ENCODE data around the gene MAP3K15.

The MAP3K15 gene

GRCh38 chrX:19389227-19389845, 126.0 kb downstream of the MAP3K15 start:
- DNase-seq (ENCODE audit: low read depth in 2 of 2): no peak

DNA sequence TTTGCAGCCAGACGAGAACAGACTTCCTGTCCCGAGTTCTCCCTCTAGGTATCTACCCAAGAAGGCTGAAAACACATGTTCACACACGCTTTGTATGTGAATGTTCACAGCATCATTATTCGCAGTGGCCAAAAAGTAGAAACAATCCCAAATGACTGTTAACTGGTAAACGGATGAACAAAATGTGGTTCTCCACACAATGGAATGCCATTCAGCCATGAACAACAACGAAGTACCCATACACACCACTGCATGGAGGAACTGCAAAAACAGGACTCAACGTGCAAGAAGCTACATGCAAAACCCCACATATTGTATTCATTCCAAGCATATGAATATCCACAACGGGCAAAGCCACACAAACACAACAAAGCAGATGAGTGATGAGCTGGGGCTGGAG, 126.6 kb downstream of the MAP3K15 start:
- no peak for DNase-seq (ENCODE audit: low read depth in 2 of 2)

- no peak for DNase-seq (ENCODE audit: low read depth in 2 of 2)
Measured at GRCh38 chrX:19388064-19388679, 127.1 kb downstream of the MAP3K15 start.

- DNase-seq (ENCODE audit: low read depth in 2 of 2): no peak
Measured at GRCh38 chrX:19386679-19387078, 128.6 kb downstream of the MAP3K15 start.

DNA sequence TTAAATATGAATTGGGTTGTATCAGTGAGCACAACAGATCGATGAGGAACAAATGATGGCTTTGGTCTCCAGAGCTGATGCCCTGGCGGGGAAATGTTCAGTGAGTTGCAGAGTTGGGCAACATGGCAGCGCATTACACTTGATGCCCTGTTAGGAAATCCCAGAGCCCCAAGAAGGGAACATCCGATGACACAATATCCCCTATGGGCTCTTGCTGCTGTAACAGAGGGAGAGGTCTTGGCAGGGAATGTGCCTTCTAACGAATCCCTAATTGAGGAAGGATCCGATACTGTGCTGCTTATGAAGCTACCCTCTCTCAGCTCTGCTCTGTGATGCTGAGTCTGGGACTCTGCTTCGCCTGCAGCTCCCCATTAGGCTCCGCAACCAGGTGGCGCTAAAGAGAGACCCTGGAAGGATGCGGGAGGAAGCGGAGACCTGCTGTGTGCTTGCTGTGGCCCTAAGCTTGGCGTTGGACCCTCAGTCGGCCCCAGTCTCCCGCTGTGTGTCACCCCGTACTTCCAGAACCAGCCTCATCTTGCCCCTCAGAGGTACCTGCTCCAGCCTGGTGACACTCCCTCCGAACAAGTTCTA, 132.7 kb downstream of the MAP3K15 start:
- DNase-seq (ENCODE audit: low read depth in 2 of 2): peak; percentile 46

DNA sequence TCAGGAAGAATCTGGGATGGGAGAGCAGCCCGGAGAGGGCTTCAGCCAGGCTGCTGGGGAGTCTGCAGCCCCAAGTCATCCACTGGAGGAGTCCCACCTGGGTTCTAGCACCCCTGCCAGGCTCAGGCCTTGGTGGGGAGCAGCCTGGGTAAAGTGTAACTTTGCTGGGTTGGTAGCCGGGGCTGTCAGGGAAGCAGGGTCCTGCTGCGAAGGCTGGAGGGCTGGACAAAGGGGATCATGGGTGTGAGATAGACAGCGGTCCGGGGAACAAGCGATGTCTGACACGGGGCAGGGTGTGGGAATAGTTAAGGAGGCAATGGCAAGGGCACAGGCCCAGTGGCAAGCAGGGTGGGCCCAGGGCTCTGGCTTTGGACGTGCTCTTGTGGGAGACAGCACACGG, 134.0 kb downstream of the MAP3K15 start:
- DNase-seq (ENCODE audit: low read depth in 2 of 2): no peak

DNA sequence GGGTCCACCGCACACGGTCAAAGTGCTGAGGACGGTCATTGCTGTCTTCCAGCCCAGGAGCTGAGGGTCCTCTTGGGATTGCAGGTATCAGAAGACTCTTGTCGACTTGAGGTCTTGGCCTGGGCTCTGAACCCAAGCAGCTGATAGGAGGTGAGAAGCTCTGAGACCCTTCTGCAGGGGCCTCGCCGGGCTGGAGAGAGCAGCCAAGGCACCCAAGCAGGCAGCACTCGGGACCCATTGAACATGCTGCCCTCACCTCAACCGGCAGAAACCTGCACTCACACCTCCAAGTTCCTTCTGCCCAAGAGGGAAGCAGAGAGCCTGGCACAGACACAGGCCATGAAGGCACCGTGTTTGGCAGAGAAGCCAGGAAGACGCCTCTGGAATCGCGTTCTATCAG, 137.5 kb downstream of the MAP3K15 start:
- no peak for DNase-seq (ENCODE audit: low read depth in 2 of 2)

DNA sequence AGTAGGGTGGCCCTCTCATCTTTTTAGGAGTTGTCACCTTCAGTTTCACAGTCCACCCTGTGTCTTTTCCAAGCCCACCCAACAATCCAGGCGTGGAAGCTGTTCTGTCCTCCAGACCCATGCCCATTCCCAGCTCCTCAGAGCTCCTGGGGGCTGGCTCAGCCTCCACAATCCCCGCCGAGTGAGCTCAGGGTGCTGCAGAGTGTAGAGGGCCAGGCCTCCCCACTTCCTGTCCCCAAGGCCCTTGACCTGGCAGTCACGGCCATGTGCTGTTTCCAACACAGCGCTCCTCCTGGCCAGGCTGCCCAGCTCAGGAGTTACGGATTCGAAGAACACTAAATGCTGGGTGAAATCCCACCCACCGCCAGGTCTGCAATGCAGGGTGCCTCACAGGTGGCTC, 139.8 kb downstream of the MAP3K15 start:
- DNase-seq (ENCODE audit: low read depth in 2 of 2): no peak

DNA sequence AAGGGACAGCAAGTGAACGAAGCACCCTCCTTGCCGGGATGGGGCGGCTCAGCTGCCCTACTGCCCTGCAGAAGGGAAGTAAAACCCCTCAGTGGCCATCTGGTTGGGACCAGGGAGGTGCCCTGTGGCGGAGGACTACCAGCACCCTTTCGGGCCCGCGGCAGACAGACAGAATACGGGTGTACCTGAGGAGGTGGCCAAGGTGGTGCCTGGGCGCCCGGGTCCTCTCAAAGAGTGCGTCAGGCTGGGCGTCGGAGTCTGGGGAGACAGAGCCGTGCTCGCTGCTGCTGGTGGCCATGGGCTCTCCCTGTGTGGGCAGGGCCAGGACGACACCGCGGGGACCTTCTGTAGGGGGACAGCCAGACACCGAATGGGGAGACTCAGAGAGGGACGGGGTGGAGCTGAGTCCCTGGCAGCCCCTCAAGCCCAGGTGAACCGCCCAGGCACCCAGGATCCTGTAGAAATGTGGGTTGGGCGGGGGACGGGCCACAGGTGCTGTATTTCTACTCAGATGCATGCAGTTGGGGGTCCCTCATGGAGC, 141.9 kb downstream of the MAP3K15 start:
- no peak for DNase-seq (ENCODE audit: low read depth in 2 of 2)

DNA sequence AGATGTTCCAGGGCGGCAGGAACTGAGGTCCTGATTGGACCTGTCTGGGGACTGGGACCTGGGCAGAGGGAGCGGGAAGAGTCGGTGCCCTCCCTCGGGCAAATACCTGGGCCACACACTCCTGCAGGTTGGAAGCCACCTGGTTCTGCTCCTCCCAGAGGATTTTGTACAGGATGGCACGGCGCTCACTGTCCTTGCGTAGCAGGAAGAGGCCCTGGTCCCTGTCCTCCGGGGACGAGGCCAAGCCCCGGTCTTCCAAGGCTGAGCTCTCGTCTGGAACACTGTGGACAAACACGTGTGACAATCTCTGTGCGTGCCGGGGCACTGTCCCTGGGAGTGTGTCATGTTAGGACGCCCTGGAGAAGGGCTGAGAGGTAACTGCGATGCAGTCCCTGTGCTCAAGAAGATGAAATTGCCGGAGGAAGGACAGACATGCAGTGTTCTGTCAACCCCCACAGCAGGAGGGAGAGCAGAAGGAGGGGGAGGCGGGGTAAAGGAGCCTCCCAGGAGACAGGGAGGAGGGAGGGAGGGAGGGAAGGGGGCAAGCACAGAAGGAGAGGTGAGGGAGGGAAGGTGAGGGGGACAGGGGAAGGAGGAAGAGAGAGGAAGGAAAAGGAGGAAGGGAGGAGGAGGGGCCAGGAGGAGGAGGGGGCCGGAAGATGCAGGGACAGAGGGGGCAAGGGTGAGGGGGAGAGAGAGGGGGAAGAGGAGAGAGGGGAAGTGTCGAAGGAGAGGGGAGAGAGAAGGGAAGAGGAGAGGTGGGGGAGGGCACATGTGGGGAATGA, 142.6 kb downstream of the MAP3K15 start:
- DNase-seq (ENCODE audit: low read depth in 2 of 2): no peak

DNA sequence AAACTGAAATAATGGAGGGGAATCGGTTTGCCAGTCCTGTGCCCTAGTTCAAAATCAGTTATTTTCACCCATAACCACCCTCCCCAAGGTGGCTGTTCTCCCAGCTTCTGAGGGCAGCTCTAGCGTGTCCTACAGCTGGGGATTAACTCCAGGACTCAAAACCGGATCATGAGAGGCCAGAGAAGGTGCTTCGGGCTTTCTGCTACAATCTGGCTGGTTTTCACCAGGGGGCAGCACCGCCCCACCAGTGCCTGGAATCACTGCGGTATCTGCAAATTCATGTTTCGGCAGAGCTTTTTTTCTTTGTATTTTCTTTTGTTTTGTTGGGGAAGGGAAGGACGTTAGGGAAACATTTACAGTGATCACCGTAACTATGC, 143.2 kb downstream of the MAP3K15 start:
- DNase-seq (ENCODE audit: low read depth in 2 of 2): peak; percentile 39 to 43

GRCh38 chrX:19370061-19370460, 145.2 kb downstream of the MAP3K15 start:
- no peak for DNase-seq (ENCODE audit: low read depth in 2 of 2)

DNA sequence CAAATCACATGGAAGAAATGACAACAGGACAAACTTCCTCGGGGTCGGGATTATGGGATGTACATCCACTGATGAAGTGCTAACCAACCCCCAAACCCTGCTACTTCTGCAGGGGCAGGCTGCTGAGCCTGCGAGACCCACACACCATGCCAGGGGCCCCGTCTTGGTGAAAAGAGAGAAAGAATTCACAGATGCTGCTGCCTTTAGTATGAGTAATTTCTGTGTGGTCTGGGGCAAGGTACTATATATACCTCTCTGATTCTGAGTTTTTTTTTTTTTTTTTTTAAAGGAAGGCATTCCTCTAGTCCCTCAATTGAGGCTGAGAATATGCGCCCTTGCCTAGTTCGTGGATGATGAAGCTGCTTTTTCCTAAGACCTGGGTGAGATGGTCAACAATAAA, 146.7 kb downstream of the MAP3K15 start:
- DNase-seq (ENCODE audit: low read depth in 2 of 2): no peak

DNA sequence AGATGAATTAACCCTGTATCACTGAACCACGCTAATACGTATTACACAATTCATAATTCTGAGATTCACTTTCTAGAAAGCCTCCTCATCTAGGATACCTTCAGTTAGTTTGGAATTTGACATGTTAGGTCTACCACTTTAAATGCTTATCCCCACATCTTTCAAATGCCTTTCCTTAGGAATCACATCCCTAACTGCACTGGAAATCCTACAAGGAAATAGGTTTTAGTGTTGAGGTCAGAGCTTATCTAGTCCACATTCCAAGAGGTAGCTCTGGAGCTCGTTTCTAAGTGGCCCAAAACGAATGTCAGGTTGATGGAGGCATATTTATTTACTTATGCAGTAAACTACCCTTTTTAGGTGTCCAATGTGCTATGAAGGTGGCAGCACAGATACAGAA, 153.6 kb downstream of the MAP3K15 start:
- no peak for DNase-seq (ENCODE audit: low read depth in 2 of 2)

DNA sequence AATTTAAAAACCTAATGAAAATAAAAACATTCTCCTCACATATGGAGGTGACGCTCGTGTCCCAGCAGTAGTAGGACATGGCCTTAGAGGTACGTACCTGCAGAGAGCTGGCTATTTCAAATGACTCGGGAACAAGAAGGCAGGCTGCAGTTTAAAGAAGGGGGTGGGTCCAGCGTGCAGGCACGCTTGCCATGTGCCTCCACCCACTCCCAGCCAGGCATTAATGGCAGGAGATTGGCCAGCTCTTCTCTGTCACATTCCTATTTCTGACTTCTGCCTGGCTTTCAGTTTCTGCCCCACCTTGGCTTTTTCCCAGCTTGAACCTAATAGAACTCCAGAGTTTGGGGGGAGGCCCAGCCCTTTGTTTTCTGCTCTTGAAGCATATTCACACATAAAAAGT, 154.4 kb downstream of the MAP3K15 start:
- no peak for DNase-seq (ENCODE audit: low read depth in 2 of 2)

- no peak for DNase-seq (ENCODE audit: low read depth in 2 of 2)
Measured at GRCh38 chrX:19358521-19358920, 156.8 kb downstream of the MAP3K15 start.

DNA sequence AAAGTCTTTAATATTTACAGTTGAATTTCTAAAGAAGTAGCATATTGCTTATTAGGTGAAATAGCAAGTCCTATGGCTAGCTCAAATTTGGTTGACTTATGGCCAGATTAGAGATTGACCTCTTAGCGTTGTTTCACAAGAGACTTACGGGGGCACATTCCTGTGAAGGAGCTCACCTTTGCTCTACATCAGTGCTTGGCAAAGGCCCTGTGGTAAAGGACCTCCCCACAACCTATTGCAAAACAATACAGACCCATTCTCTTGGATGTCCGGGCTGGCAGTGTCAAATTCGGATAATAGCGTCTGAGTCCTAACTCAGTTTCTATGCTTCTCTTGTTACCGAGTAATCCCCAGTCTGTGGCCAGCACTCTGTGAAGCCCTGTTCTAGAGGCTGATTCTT, 160.7 kb downstream of the MAP3K15 start:
- DNase-seq (ENCODE audit: low read depth in 2 of 2): no peak

- DNase-seq (ENCODE audit: low read depth in 2 of 2): no peak
Measured at GRCh38 chrX:19350941-19351384, 164.3 kb downstream of the MAP3K15 start.

GRCh38 chrX:19349264-19349663, 166.0 kb downstream of the MAP3K15 start:
- no peak for DNase-seq (ENCODE audit: low read depth in 2 of 2)

DNA sequence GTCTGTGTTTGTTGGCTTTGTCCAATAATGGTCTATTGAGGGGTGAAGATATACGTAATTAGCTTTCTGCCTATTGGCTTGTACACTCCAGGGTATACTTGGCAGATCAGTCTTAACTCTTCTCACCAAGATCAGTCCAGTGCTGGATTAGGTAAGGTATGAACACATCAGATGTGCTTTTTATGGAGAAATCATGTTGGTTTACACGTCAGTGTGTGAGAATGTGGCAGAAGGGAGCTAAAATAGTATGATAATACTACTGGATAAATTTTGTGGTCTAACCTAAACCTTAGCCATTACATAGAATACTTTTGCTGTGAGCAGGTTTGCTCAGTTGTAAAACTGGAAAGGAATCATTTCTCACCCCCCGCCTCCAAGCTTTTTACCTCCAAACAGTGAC, 167.4 kb downstream of the MAP3K15 start:
- no peak for DNase-seq (ENCODE audit: low read depth in 2 of 2)

- DNase-seq (ENCODE audit: low read depth in 2 of 2): no peak
Measured at GRCh38 chrX:19344661-19345060, 170.6 kb downstream of the MAP3K15 start.
